A673 (cell line): ENCODE results near the gene PSENEN. TPM values are rescaled to one million over a fixed set of nuclear protein-coding genes. Genes with fewer than 3 reads are reported as not detected.

Source experiments
- BruUV-seq: library from RNA; stranded (reverse); fragments of 400-500 nt; replicated peaks from 2 replicates; lab custom pipeline; 2021; lab: Mats Ljungman, UMichigan
- CTCF ChIA-PET: fragments of 300-600 bp; sonication (Branson Sonifier 250); formaldehyde crosslinking; loops from one replicate; lab custom pipeline; 2022; ENCODE audit warnings: antibody characterized with exemption; lab: Charles Lee
- POLR2A ChIA-PET: fragments of 300-600 bp; sonication (Branson Sonifier 250); formaldehyde crosslinking; loops from one replicate; lab custom pipeline; 2022; ENCODE audit warnings: antibody characterized with exemption; ENCODE audit not compliant: low non-redundant PET; lab: Charles Lee
- DNase-seq: peaks from one replicate; pipeline ENCODE4 v3.0.0-alpha.2; 2015; ENCODE audit warnings: low spot score
- H3K27ac ChIP-seq: fragments of 200-600 bp; sonication (generic); 2 replicates; pipeline ENCODE4 v1.5.1; 2016; ENCODE audit warnings: mixed run types, low read depth, mild to moderate bottlenecking, mixed read lengths, antibody characterized with exemption, low read length; ENCODE audit not compliant: poor library complexity, severe bottlenecking
- H3K27me3 ChIP-seq: fragments of 200-600 bp; sonication (generic); replicated peaks from 2 replicates; pipeline ENCODE4 v1.6.1; 2017; ENCODE audit warnings: mixed run types, low read depth, mild to moderate bottlenecking, mixed read lengths, antibody characterized with exemption, low read length; ENCODE audit not compliant: insufficient read depth, poor library complexity
- H3K36me3 ChIP-seq: fragments of 200-600 bp; sonication (generic); 2 replicates; pipeline ENCODE4 v1.6.1; 2016; ENCODE audit warnings: mixed run types, mild to moderate bottlenecking, mixed read lengths, antibody characterized with exemption, low read length; ENCODE audit not compliant: insufficient read depth, poor library complexity, severe bottlenecking
- H3K4me1 ChIP-seq: fragments of 200-600 bp; sonication (generic); 2 replicates; pipeline ENCODE4 v1.6.1; 2017; ENCODE audit warnings: mixed run types, mild to moderate bottlenecking, mixed read lengths, antibody characterized with exemption, low read length; ENCODE audit not compliant: insufficient read depth, poor library complexity, severe bottlenecking
- H3K4me3 ChIP-seq: fragments of 200-600 bp; sonication (generic); 2 replicates; pipeline ENCODE4 v1.5.1; 2016; ENCODE audit warnings: low read depth, mixed run types, mild to moderate bottlenecking, mixed read lengths, low read length; ENCODE audit not compliant: poor library complexity, severe bottlenecking
- H3K9me3 ChIP-seq: fragments of 200-600 bp; sonication (generic); 2 replicates; pipeline ENCODE4 v1.6.1; 2016; ENCODE audit warnings: mixed run types, low read depth, mild to moderate bottlenecking, mixed read lengths, antibody characterized with exemption, low read length; ENCODE audit not compliant: poor library complexity, severe bottlenecking
- CTCF ChIP-seq: fragments of 300-800, 200-600 bp; sonication (generic); conservative IDR thresholded peaks from 2 replicates; pipeline ENCODE4 v1.5.1; 2017; ENCODE audit warnings: low read depth, mild to moderate bottlenecking, antibody characterized with exemption, low read length, moderate library complexity, mixed read lengths
- EZH2 ChIP-seq: fragments of 200-600 bp; sonication (generic); IDR thresholded peaks from 2 replicates; pipeline ENCODE4 v1.6.1; 2017; ENCODE audit warnings: borderline replicate concordance, low read depth, mild to moderate bottlenecking, mixed read lengths, antibody characterized with exemption, low read length; ENCODE audit not compliant: poor library complexity, severe bottlenecking
- intact Hi-C: fragments of 100-400 bp; cut with micrococcal nuclease; formaldehyde crosslinking; loops from one replicate; pipeline ENCODE4 v1.10.0; 2022; ENCODE audit not compliant: unreplicated experiment
- total RNA-seq: library from RNA; stranded (reverse); gene quantifications from 2 replicates; pipeline ENCODE4 v1.2.3, GENCODE V29; 2021

The PSENEN gene
- total RNA-seq, 1 experiment from 2014 or later = 58.8 TPM

- ChIA-PET POLR2A (no interaction called here), CTCF (no interaction called here)
- Histone ChIP-seq H3K36me3 (no peaks in the 10 kb centered on the region), H3K4me3 (no peak overlapping the region), H3K9me3 (no peaks in the 10 kb centered on the region), H3K27me3 (peaks cover 14% of the 10 kb centered on the region), H3K4me1 (no peaks in the 10 kb centered on the region), H3K27ac (no peak overlapping the region)
- intact Hi-C loops = no loop called here
- TF ChIP-seq EZH2 (no peak), CTCF (no peak)
- no TSS peak for BruUV-seq
- DNase-seq = no peak
Measured at GRCh38 chr19:35708391-35708790, 37.1 kb upstream of the PSENEN start.

- no peaks in the 10 kb centered on the region for H3K36me3 ChIP-seq
Measured at GRCh38 chr19:35710784-35711723, 34.4 kb upstream of the PSENEN start.

More at GRCh38 chr19:35710784-35711723, 34.4 kb upstream of the PSENEN start:
- TF ChIP-seq CTCF = no peak
- no peak for TF ChIP-seq EZH2
- no TSS peak for BruUV-seq
- H3K27me3 ChIP-seq = peaks cover 14% of the 10 kb centered on the region
- DNase-seq = no peak
- no peak overlapping the region for H3K27ac ChIP-seq
- no peaks in the 10 kb centered on the region for H3K4me1 ChIP-seq
- H3K9me3 ChIP-seq = no peaks in the 10 kb centered on the region
- H3K4me3 ChIP-seq = no peak overlapping the region
- intact Hi-C loops = no loop called here
- ChIA-PET POLR2A (no interaction called here), CTCF (no interaction called here)
